Left ventricle myocardium inferior (tissue), 1 donor: ENCODE results near the gene MMP25. TPM values are rescaled to one million over a fixed set of nuclear protein-coding genes. Genes with fewer than 3 reads are reported as not detected.
A peak's percentile ranks its signal among the peaks of the same experiment; 100 is the strongest.

Source experiments
- DNase-seq: peaks from one replicate; pipeline ENCODE4 v3.0.0-alpha.2; 2020
- H3K27ac ChIP-seq: fragments of 200-600 bp; replicated peaks from 2 replicates; pipeline ENCODE4 v1.8.0; 2021
- H3K27me3 ChIP-seq: fragments of 200-600 bp; 2 replicates; pipeline ENCODE4 v1.8.0; 2021; ENCODE audit warnings: low read depth
- H3K36me3 ChIP-seq: fragments of 200-600 bp; 2 replicates; pipeline ENCODE4 v1.8.0; 2021
- H3K4me1 ChIP-seq: fragments of 200-600 bp; 2 replicates; pipeline ENCODE4 v1.8.0; 2021
- H3K4me3 ChIP-seq: fragments of 200-600 bp; 2 replicates; pipeline ENCODE4 v1.8.0; 2021; ENCODE audit warnings: mild to moderate bottlenecking, moderate library complexity
- H3K9me3 ChIP-seq: fragments of 200-600 bp; replicated peaks from 2 replicates; pipeline ENCODE4 v1.8.0; 2021
- CTCF ChIP-seq: fragments of 200-600 bp; IDR thresholded peaks from 2 replicates; pipeline ENCODE4 v1.8.0; 2021; ENCODE audit warnings: antibody characterized with exemption, mild to moderate bottlenecking, borderline replicate concordance
- intact Hi-C: fragments of 100-400 bp; cut with micrococcal nuclease; formaldehyde crosslinking; loops from one replicate; pipeline ENCODE4 v1.11.0; 2022
- total RNA-seq: library from RNA; stranded (reverse); fragmentation: NEBNext Ultra II Directional; extraction: Animal tissue kit (Norgen Biotek cat#: 25700); gene quantifications from one replicate; pipeline ENCODE4 v1.2.1, GENCODE V29; 2021
- donor health status: DM: no; HTN: yes; CAD: no; lungs with severe emphysema.

The MMP25 gene
- total RNA-seq, 1 donor from 2014 or later = 1.2 TPM

GRCh38 chr16:3086596-3087242 is 40.4 kb downstream of the MMP25 start:
- peaks cover 32% of the 10 kb centered on the region for H3K4me1 ChIP-seq

GRCh38 chr16:3087243-3088235 is 41.2 kb downstream of the MMP25 start:
- Histone ChIP-seq H3K27me3 (peaks cover 18% of the 10 kb centered on the region), H3K36me3 (no peaks in the 10 kb centered on the region), H3K4me1 (peaks cover 32% of the 10 kb centered on the region), H3K27ac (peak overlapping the region; percentile 92), H3K4me3 (peak overlapping the region; percentile 63), H3K9me3 (no peaks in the 10 kb centered on the region)
- no peak for TF ChIP-seq CTCF
- intact Hi-C loops = no loop called here
- DNase-seq = peak; percentile 46

More at GRCh38 chr16:3086596-3087242, 40.4 kb downstream of the MMP25 start:
- DNase-seq = no peak
- Histone ChIP-seq H3K4me3 (peak overlapping the region; percentile 63), H3K9me3 (no peaks in the 10 kb centered on the region), H3K27ac (peak overlapping the region; percentile 92), H3K36me3 (no peaks in the 10 kb centered on the region), H3K27me3 (peaks cover 10% of the 10 kb centered on the region)
- no peak for TF ChIP-seq CTCF
- intact Hi-C loops = no loop called here

- H3K27ac ChIP-seq = peak overlapping the region; percentile 92
- DNase-seq = no peak
- H3K9me3 ChIP-seq = no peaks in the 10 kb centered on the region
- TF ChIP-seq CTCF = no peak
- H3K4me1 ChIP-seq = peaks cover 32% of the 10 kb centered on the region
- H3K27me3 ChIP-seq = peaks cover 22% of the 10 kb centered on the region
- no peaks in the 10 kb centered on the region for H3K36me3 ChIP-seq
- H3K4me3 ChIP-seq = no peak overlapping the region
- intact Hi-C loops = no loop called here
Measured at GRCh38 chr16:3088450-3088849, 42.1 kb downstream of the MMP25 start.

- intact Hi-C loops = no loop called here
- Histone ChIP-seq H3K4me1 (peaks cover 32% of the 10 kb centered on the region), H3K27ac (peak overlapping the region; percentile 92), H3K9me3 (no peaks in the 10 kb centered on the region), H3K36me3 (no peaks in the 10 kb centered on the region), H3K27me3 (peaks cover 27% of the 10 kb centered on the region), H3K4me3 (no peak overlapping the region)
- TF ChIP-seq CTCF = no peak
- DNase-seq = no peak
Measured at GRCh38 chr16:3088925-3089716, 42.8 kb downstream of the MMP25 start.
